Cardiac septum (tissue), 1 donor: Measurements from ENCODE around the gene GAN. TPM values are rescaled to one million over a fixed set of nuclear protein-coding genes. Genes with fewer than 3 reads are reported as not detected.

Experiments
- total RNA-seq: library from RNA; stranded (reverse); fragmentation: NEBNext Ultra II Directional; extraction: Animal tissue kit (Norgen Biotek cat#: 25700); gene quantifications from one replicate; pipeline ENCODE4 v1.2.1, GENCODE V29; 2021
- donor health status: DM: no; HTN: no; CAD: no.

The GAN gene
- total RNA-seq, 1 donor from 2014 or later = 13.3 TPM

Other genes starting within 250 kb of the GAN start
- gene C16orf46, start 237.7 kb upstream of the GAN start, total RNA-seq = 1.5 TPM
- gene GCSH, start 218.6 kb upstream of the GAN start, total RNA-seq = 35.2 TPM
- gene BCO1, start 76.3 kb upstream of the GAN start, total RNA-seq = not detected
- 19.8 TPM for gene CMIP, start 129.8 kb downstream of the GAN start, total RNA-seq